NCI-H2196 (cell line): ENCODE data around the gene NME8.
A peak's percentile ranks its signal among the peaks of the same experiment; 100 is the strongest.

Experiments used
- DNase-seq: peaks from one replicate; lab custom pipeline; 2025; ENCODE audit not compliant: unreplicated experiment; lab: John Stamatoyannopoulos, UW

NME8 gene

DNA sequence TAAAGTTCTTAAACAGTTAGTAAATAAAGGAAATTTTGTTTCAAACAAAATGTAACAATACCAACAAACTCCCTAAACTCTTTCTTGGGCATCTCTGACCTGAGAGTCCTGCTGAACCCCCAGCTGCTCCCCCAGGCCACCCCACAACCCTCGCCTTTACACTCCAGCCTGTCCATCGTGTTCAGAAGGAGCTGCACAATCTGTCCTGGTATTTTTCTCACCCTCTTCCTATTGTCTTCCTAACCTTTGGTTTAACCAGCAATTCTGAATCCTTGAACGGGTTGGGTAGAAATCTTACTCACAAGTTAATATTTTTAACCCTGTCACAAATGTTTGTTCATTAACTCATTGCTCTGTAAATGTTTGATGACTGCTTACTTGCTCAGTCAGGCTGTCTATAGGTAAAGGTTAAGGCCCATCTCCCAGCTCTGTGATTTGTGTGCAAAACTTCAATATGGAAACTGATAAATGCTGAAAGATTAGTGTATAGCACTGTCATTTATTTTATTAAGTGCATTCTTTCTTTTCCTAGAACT is 51.4 kb downstream of the NME8 start:
- DNase-seq: no peak

DNA sequence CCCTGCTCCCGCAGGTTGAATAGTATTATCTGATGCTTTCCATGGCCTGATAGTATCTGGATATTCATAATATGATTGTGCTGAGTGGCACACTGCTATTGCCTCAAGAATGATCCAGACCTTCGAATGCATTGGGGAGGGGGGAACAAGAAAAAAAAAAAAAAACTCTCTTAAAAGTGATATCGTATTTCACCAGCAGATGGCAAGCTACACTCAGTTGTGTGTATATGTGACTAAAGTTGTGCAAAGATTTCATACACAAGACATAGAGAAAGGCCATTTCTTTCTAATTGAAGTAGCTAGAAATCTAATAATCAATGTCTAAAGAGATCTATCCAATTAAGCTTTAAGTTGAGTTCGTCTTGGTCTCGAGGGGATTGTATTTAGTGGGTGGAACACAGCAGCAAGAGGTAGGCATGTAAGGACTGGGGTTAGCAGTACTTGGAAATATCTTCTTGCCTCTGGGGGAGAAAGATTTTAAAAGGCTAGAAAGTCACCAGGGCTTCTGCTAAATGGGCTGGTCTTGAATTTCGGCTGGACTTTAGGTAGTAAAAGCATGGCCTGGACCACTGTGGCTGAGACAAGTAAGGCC is 52.9 kb downstream of the NME8 start:
- no peak for DNase-seq

DNA sequence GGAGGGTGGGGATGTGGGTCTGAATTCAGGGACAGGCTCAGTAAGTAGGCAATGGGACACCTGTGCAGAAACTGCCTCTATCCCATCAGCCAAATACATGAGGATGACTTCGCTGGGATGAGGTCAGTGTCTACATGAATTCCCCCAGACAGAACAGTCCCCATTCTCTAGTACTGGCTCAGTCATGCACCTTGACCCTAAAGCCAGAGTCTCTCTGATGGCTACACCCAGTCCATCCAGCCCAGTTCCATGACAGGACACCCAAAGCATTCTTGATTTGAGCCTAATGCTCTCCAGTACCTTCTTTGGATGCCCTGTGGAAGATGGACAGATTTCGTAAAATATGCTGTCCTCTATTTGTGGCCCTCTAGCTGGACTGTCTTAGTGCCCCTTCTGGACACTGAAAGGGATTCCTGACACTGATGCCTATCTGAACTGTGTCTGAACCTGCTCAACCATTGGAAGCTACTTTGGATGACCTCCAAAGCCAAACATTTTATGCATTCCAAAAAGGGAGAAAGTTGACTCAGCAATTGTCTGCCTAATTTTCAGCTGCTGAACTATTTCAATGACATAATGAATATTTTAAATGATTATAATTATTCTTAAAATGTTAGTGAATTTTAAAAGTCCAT is 53.6 kb downstream of the NME8 start:
- no peak for DNase-seq

GRCh38 chr7:37908221-37908788 is 59.9 kb downstream of the NME8 start:
- no peak for DNase-seq

- DNase-seq: no peak
Measured at GRCh38 chr7:37912756-37913155, 64.4 kb downstream of the NME8 start.

- no peak for DNase-seq
Measured at GRCh38 chr7:37915438-37915837, 67.0 kb downstream of the NME8 start.

GRCh38 chr7:37916017-37916672 is 67.7 kb downstream of the NME8 start:
- no peak for DNase-seq

DNA sequence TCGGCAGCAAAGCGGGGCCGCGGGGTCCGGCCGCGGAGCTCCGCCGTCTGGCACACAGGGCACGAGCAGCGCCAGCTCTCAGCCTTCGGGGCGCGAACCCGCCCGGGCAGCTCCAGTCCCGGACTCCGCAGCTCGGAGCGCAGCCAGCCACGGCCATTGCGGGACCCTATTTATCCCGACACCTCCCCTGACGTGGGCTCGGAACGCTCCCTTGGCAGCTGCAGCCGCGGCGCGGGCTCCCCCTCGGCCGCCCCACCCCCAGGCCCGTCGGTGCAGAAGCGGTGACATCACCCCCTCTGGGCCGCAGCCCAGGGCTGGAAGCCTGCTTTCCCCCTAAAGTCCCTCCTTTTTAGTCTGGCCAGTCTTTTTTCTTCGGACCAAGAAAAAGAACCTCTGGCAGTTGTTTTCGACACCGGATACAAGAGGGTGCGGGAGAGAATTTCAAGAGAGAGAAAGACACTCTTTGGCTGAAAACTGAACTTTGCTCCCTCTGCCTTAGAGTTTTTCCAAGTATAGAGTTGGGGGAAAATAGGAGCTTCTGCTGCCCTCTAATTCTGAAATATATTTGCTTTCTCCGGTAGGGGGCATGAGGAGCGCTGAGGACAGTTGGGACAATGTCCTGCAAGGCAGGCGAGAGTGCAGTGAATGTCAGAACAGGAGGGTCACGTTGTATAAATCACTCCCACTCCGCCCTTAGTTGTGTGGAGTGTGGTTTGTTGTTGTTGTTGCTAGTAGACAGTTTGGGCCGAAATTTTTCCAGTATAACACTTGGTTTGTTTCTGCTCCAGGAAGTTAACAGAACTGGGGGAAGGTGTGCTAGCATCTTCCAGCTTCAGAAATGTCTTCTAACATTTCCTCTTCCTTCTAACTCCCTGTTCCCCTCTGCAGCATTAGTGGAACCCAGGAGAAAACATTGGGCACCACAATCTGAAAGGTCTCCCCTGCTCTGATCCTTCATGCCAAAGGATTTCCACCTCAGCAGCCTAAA is 68.6 kb downstream of the NME8 start, which contains the start of gene SFRP4:
Gene SFRP4, minus strand, starts transcription at position 145 of the 988 bp plus-strand sequence. CDS start 280 bp downstream, outside the sequence.
- DNase-seq: peak; percentile 2

- DNase-seq: no peak
Measured at GRCh38 chr7:37918526-37918925, 70.1 kb downstream of the NME8 start.

GRCh38 chr7:37920305-37920848 is 72.0 kb downstream of the NME8 start, which contains the start of gene EPDR1:
Gene EPDR1 (plus strand): TSS chr7:37920640. CDS start chr7:37920940, 300 bp downstream.
- no peak for DNase-seq

DNA sequence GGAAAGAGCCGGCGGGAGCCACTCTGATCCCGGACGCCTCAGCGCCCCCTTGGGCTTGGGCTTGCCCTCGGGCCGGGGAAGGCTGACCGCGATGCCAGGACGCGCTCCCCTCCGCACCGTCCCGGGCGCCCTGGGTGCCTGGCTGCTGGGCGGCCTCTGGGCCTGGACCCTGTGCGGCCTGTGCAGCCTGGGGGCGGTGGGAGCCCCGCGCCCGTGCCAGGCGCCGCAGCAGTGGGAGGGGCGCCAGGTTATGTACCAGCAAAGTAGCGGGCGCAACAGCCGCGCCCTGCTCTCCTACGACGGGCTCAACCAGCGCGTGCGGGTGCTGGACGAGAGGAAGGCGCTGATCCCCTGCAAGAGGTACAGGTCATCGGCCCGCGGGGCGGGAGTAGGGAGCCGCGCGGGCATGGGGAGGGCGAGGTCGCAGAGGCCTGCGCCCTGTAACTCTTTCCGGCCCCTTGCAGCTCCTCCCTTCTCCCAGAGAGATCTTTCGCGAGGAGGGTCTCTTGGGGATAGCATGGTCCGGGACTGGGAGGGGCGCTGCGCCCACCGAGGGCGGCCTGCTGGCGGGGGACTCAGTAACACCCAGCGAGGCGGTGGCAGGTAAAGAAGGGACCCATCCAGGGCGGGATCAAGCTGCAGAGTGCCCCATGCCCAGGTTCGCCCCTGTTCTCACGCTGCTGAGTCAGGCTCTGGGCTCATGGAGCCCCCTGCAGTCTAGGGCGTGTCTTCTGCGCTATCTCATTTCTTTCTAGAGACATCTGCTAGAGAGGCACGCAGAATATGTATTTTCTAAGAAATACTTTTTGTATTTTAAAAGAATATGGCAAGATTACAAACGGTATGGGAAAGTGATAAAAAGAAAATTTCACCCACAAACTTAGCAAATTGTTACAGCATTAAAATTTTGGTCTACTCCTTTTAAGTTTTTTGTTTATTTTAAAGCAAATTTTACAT is 72.7 kb downstream of the NME8 start:
- no peak for DNase-seq

GRCh38 chr7:37921876-37922275 is 73.5 kb downstream of the NME8 start:
- no peak for DNase-seq

DNA sequence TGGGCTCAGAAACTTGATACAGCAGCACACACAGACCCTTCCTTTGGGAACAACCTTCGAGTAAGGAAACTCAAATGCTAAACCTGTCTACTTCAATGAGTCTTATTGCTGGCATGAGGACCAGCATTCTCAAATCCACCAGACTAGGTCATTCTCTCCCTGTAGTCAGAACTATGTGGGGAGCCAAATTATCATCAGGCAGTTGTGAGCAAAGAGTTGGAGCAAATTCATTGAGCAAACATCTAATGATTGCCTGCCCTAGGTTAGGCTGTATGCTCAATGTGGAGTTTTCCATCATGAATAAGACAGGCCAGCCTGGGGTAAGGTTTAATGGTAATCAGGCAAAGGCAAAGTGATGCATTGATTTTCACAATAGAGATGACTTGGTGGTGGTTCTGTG is 75.6 kb downstream of the NME8 start:
- DNase-seq: no peak

GRCh38 chr7:37924491-37925041 is 76.2 kb downstream of the NME8 start:
- DNase-seq: no peak

- no peak for DNase-seq
Measured at GRCh38 chr7:37925620-37926019, 77.2 kb downstream of the NME8 start.

- no peak for DNase-seq
Measured at GRCh38 chr7:37927773-37928444, 79.5 kb downstream of the NME8 start.

GRCh38 chr7:37928878-37929277 is 80.5 kb downstream of the NME8 start:
- no peak for DNase-seq

DNA sequence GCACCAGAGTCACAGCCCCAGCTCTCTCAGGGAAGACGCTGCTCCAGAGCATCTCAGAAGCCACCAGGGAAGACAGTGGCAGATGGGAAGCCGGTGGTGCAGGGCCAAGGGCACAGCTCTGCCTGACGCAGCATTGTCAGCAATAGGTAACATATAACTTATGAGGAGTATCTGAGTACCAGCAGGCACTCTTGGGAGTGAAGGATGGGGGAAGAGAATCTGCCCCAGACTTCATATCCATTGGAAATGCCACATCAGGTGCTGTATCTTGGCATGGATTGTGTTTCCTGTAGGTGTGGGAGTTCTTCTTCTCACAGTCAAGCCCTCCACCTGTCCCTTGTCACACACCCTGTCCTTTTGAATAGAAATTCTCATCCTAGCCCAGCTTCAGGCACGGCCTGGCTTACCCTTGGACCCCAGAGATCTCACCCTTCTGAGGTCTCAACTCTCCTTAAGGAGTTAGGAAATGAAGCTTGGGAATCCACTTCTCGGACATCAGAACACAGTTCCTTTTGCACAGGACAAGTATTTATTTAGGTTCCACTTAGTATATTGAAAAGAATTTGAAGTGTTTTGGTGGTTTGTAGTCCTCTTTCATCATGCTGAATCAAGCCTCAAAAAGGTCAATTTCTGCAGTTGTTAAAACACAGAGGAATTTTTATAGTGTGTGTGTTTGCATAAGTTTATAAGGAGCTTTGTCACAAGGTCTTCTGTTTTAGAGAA is 82.0 kb downstream of the NME8 start:
- no peak for DNase-seq
